Thymus (tissue), 11 donors: Measurements from ENCODE around the gene POC1A. TPM values are rescaled to one million over a fixed set of nuclear protein-coding genes. Genes with fewer than 3 reads are reported as not detected.
"Not testable (repeated sequence)": the region's sequence is repeated elsewhere in the genome, so short reads cannot be mapped to it uniquely, and the experiment has no call there.

Experiments used
- DNase-seq, 9 donors: peaks; one replicate each; pipeline ENCODE4 v3.0.0-alpha.2; 2013; ENCODE audit warnings: low spot score in 9 of 9, low read depth in 6 of 9, missing footprints in 1 of 9
- H3K27ac ChIP-seq, 2 donors: one replicate each; pipeline ENCODE4 v1.5.1; 2013; ENCODE audit warnings: control low read depth in 1 of 2, low read depth in 1 of 2, low read length in 1 of 2, mild to moderate bottlenecking in 1 of 2, moderate library complexity in 1 of 2
- H3K27me3 ChIP-seq, 2 donors: one replicate each; pipeline ENCODE4 v1.5.1; 2013; ENCODE audit warnings: low read length in 1 of 2; ENCODE audit not compliant: control insufficient read depth in 2 of 2, insufficient read depth in 1 of 2
- H3K36me3 ChIP-seq, 2 donors: one replicate each; pipeline ENCODE4 v1.5.1; 2013; ENCODE audit warnings: low read length in 1 of 2, mild to moderate bottlenecking in 1 of 2, moderate library complexity in 1 of 2; ENCODE audit not compliant: control insufficient read depth in 2 of 2, insufficient read depth in 2 of 2
- H3K4me1 ChIP-seq, 2 donors: one replicate each; pipeline ENCODE4 v1.5.1; 2013; ENCODE audit warnings: low read length in 2 of 2; ENCODE audit not compliant: control insufficient read depth in 2 of 2, insufficient read depth in 2 of 2
- H3K4me3 ChIP-seq, 2 donors: one replicate each; pipeline ENCODE4 v1.5.1; 2013; ENCODE audit warnings: low read length in 2 of 2, control low read depth in 1 of 2, mild to moderate bottlenecking in 1 of 2
- H3K9me3 ChIP-seq, 2 donors: one replicate each; pipeline ENCODE4 v1.5.1; 2013; ENCODE audit warnings: low read length in 1 of 2, mild to moderate bottlenecking in 1 of 2; ENCODE audit not compliant: control insufficient read depth in 2 of 2, insufficient read depth in 1 of 2
- WGBS: extraction: QIAGEN DNeasy Blood & Tissue Kit; methylation state at CpG from one replicate; pipeline ENCODE4 v1.1.7; 2013; 5-methylcytosine and 5-hydroxymethylcytosine counted together
- polyA plus RNA-seq: library from polyadenylated mRNA; stranded (reverse); fragments of 200-250 nt; gene quantifications from one replicate; pipeline ENCODE4 v1.2.3, GENCODE V29; 2013
- total RNA-seq: library from RNA; stranded (reverse); fragments of 120-200 nt; gene quantifications from one replicate; pipeline ENCODE4 v1.2.4, GENCODE V29; 2013
- donor health status: healthy.

The POC1A gene
- total and polyA plus RNA-seq, 2 donors = 2.6 to 12.3 TPM

DNA sequence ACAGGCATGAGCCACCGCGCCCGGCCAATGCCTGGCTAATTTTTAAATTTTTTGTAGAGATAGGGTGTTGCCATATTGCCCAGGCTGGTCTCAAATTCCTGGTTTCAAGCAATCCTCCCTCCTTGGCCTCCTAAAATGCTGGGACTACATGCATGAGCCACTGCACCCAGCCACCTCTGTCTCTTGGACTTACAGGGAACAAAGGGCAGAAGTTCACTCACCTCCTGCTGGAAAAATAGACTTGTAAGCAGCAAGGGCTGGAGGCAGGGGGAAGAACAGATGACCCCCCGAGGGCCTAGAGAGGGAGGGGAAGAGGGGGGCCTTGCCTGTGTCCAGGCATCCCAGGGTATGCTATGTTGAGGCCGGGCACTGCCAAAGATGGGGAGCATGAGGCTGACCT, 120.0 kb downstream of the POC1A start:
- no peaks in the 10 kb centered on the region for H3K27me3 ChIP-seq
- no peak overlapping the region for H3K27ac ChIP-seq
- no peaks in the 10 kb centered on the region for H3K36me3 ChIP-seq
- H3K4me3 ChIP-seq = no peak overlapping the region
- WGBS = 97% methylated on average over 5 of the region's 5 CpGs
- no peak for DNase-seq
- H3K9me3 ChIP-seq = no peaks in the 10 kb centered on the region
- no peaks in the 10 kb centered on the region for H3K4me1 ChIP-seq

- H3K4me1 ChIP-seq, DNase-seq, H3K27me3 ChIP-seq, H3K36me3 ChIP-seq, H3K27ac ChIP-seq, H3K9me3 ChIP-seq, H3K4me3 ChIP-seq: not testable (repeated sequence)
- WGBS = 98% methylated on average over 6 of the region's 6 CpGs
Observed at GRCh38 chr3:52033748-52034147, 120.5 kb downstream of the POC1A start.

DNA sequence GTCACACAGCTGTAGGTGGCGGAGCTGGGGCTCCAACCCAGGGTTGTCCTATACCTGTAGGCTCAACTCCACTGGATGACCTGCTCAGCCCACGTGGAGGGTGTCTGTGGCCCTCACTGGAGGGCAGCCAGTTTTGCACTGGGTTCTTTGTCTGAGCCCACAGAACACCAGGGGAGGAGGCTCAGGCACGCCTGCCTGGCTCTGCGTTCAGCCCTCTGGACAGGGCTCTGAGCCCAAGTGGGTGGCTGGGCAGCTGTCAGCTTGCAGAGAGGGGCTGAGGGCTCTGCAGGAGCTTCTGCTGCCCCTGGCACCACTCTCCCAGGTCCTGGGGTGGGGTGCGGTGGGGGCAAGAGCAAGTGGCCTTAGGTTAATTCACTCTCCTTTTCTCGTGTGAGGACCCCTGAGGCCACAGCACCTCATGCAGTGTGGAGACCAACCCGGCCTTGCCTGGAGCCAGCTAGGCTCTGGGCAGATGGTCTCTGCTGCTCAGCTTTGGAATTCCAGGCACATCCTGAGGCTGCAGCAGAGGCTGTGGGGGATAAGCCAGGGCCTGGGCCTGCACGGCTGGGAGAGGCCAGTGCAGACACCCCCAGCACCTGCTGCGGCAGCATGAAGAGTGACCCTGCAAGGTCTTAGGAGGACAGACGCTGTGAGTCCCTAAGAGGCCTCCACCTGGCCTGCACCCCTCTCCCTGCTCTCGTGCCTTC, 121.4 kb downstream of the POC1A start:
- WGBS = 95% methylated on average over 11 of the region's 11 CpGs
- no peak for DNase-seq
- H3K4me1 ChIP-seq = no peaks in the 10 kb centered on the region
- H3K4me3 ChIP-seq = no peak overlapping the region
- H3K27ac ChIP-seq = no peak overlapping the region
- H3K27me3 ChIP-seq = no peaks in the 10 kb centered on the region
- no peaks in the 10 kb centered on the region for H3K9me3 ChIP-seq
- H3K36me3 ChIP-seq = no peaks in the 10 kb centered on the region

DNA sequence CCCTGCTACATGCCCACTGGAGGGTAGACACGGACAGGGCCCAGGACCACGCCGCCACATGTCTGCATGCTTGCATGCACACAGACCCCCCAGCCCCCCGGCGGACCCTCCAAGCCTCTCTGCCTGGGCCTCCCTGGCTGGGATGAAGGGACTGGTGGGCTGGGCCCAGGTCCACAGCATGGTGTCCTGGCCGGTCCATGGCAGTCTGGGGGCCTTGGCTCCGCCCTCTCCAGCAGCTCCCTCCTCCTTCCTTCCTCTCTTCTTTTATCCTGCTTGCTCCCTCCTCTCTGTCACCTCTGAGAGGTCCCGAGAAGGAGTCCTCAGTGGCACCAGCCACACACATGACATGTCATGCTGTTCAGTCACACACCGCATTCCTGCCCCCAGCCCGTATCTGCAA, 122.3 kb downstream of the POC1A start:
- no peaks in the 10 kb centered on the region for H3K4me1 ChIP-seq
- no peaks in the 10 kb centered on the region for H3K27me3 ChIP-seq
- H3K36me3 ChIP-seq = no peaks in the 10 kb centered on the region
- no peak overlapping the region for H3K27ac ChIP-seq
- no peaks in the 10 kb centered on the region for H3K9me3 ChIP-seq
- H3K4me3 ChIP-seq = no peak overlapping the region
- DNase-seq = no peak
- 98% methylated on average over 10 of the region's 10 CpGs for WGBS

- Histone ChIP-seq H3K27ac (no peak overlapping the region), H3K9me3 (no peaks in the 10 kb centered on the region), H3K27me3 (no peaks in the 10 kb centered on the region), H3K4me3 (no peak overlapping the region), H3K36me3 (no peaks in the 10 kb centered on the region), H3K4me1 (no peaks in the 10 kb centered on the region)
- 95% methylated on average over 11 of the region's 11 CpGs for WGBS
- no peak for DNase-seq
Observed at GRCh38 chr3:52030714-52031310, 123.4 kb downstream of the POC1A start.

- no peak overlapping the region for H3K4me3 ChIP-seq
- no peaks in the 10 kb centered on the region for H3K9me3 ChIP-seq
- no peaks in the 10 kb centered on the region for H3K27me3 ChIP-seq
- 96% methylated on average over 10 of the region's 10 CpGs for WGBS
- no peaks in the 10 kb centered on the region for H3K4me1 ChIP-seq
- DNase-seq = no peak
- H3K36me3 ChIP-seq = no peaks in the 10 kb centered on the region
- H3K27ac ChIP-seq = no peak overlapping the region
Observed at GRCh38 chr3:52029535-52029934, 124.7 kb downstream of the POC1A start.

DNA sequence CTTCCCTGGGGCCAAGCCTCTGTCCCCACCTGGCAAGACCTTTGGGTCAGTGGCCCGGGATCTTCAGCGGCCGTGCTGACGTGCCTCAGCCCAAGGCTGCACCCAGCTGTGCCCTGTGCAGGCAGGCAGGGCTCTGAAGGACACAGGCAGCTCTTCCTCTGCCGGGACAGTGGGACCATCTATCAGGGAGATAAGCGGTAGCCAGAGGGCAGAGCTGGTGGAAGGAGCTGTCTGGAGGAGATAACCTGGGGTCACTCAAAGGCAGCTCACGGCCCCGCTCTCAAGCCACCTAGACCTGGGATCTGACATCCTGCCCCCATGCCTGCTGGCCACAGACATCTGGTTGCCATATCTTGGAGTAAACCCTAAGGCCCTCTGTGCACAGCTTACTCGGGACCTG, 125.2 kb downstream of the POC1A start:
- Histone ChIP-seq H3K27ac (no peak overlapping the region), H3K27me3 (no peaks in the 10 kb centered on the region), H3K4me3 (no peak overlapping the region), H3K36me3 (no peaks in the 10 kb centered on the region), H3K4me1 (no peaks in the 10 kb centered on the region), H3K9me3 (no peaks in the 10 kb centered on the region)
- 94% methylated on average over 9 of the region's 9 CpGs for WGBS
- no peak for DNase-seq

DNA sequence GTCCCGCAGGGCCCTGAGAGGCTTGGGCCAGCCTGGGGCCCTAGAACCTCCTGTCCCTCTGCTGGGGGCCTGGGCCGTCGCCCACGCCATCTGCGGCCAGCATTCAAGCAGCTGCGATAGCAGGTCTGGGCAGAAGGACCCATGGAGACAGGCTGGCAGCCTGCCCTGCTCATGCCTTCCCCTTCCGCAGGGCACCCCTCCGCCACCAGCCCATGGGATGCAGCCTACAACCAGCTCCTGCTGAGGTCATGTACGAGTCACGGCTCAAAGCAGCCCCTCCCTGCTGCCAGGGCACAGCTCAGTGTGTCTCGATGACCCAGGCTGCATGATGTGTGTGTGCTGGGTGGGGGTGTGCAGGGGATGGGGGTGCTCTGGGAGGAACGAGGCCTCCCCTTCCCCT, 125.7 kb downstream of the POC1A start:
- peaks cover 0 to 3% of the 10 kb centered on the region in 2 donors for H3K4me1 ChIP-seq
- WGBS = 95% methylated on average over 12 of the region's 12 CpGs

DNA sequence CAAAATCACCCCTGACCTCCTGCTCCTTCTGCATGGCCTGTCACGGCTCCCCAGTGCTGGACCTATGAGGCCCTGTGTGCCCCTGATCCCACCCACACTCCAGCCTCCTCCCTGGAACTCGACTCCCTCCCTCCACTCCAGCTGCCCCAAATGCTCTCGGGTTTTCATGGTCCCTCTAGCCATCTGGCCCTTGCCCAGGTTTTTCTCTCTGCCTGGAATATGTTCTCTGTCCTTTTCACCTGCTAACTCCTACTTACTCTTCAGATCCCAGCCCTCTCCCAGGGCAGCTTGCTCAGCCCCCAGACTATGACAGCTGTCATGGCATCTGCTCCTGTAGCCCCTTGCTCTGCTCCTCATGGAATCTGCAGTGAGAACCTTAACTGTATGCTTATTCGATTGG, 128.2 kb downstream of the POC1A start:
- DNase-seq = no peak
- H3K4me1 ChIP-seq = peaks cover 0 to 4% of the 10 kb centered on the region in 2 donors
- no peaks in the 10 kb centered on the region for H3K36me3 ChIP-seq
- no peak overlapping the region for H3K4me3 ChIP-seq
- H3K9me3 ChIP-seq = no peaks in the 10 kb centered on the region
- H3K27me3 ChIP-seq = no peaks in the 10 kb centered on the region
- no peak overlapping the region for H3K27ac ChIP-seq
- WGBS = 95% methylated on average over 4 of the region's 4 CpGs

More for the DNA sequence above, 125.7 kb downstream of the POC1A start:
- Histone ChIP-seq H3K9me3 (no peaks in the 10 kb centered on the region), H3K27me3 (no peaks in the 10 kb centered on the region), H3K4me3 (no peak overlapping the region), H3K36me3 (no peaks in the 10 kb centered on the region), H3K27ac (no peak overlapping the region)
- no peak for DNase-seq
